ENCODE data around the gene BLOC1S4. TPM values are rescaled to one million over a fixed set of nuclear protein-coding genes. Genes with fewer than 3 reads are reported as not detected.

BLOC1S4 gene
- total RNA-seq, 1 experiment from 2014 or later: 15.7 TPM

- TF ChIP-seq REST (IDR thresholded peaks at IDR 0.05; ENCODE audit: low read depth): no peak
These were observed 1.0 kb upstream of the BLOC1S4 start (continued) for GRCh38 chr4:6714954-6715353.

- Histone ChIP-seq H3K4me1 (ENCODE audit: control insufficient read depth in 1 of 2, insufficient read depth in 2 of 2, low read length in 2 of 2) (peaks cover 4 to 20% of the 10 kb centered on the region in 2 experiments; a peak in 3 of 4 replicates), H3K9me3 (ENCODE audit: control insufficient read depth in 1 of 2, insufficient read depth in 1 of 2, low read depth in 1 of 2, low read length in 2 of 2) (no peaks in the 10 kb centered on the region), H3K4me2 (ENCODE audit: low read length) (peak overlapping the region; percentile 92), H3K27ac (ENCODE audit: low read depth, low read length) (no peak overlapping the region; the same call in 1 of the 2 replicates), H3K9me2 (ENCODE audit: insufficient read depth) (no peaks in the 10 kb centered on the region), H3K9ac (ENCODE audit: low read length) (peak overlapping the region; percentile 76), H2AFZ (ENCODE audit: low read depth, low read length, poor library complexity, severe bottlenecking) (peak overlapping the region; percentile 100), H3K4me3 (replicated peaks in 1 of 2; ENCODE audit: low read depth in 1 of 2, low read length in 2 of 2) (peak overlapping the region; percentile 79 to 83), H3K36me3 (ENCODE audit: control insufficient read depth in 1 of 2, insufficient read depth in 2 of 2, low read length in 2 of 2) (no peaks in the 10 kb centered on the region), H3K79me2 (ENCODE audit: insufficient read depth, low read length) (peaks cover 14% of the 10 kb centered on the region), H4K20me1 (ENCODE audit: insufficient read depth) (no peaks in the 10 kb centered on the region), H3K27me3 (ENCODE audit: insufficient read depth, low read length) (no peaks in the 10 kb centered on the region)
- POLR2A ChIA-PET: no interaction called here
- 0 out of 2 replicates have a peak, but pooled peaks have one; percentile 4 for TF ChIP-seq CBX3 (IDR thresholded peaks at IDR 0.05; ENCODE audit: low read depth)
- TF ChIP-seq MAX (IDR thresholded peaks at IDR 0.05): no peak
- intact Hi-C loops (cut with micrococcal nuclease): no loop called here
- no peak for ATAC-seq
- RAD21 ChIA-PET (ENCODE audit: low non-redundant PET in 1 of 2, low total read pairs in 2 of 2, uncharacterized antibody in 2 of 2, unreplicated experiment in 2 of 2): no interaction called here
- CTCF ChIA-PET: no interaction called here
- BruUV-seq (replicated peaks): no TSS peak
- no peak for DNase-seq (ENCODE audit: low read depth, low spot score)
These were observed 313 bp upstream of the BLOC1S4 start for GRCh38 chr4:6715704-6716017.
